Measurements from ENCODE around the gene CNTNAP1.
"Not testable (repeated sequence)": the region's sequence is repeated elsewhere in the genome, so short reads cannot be mapped to it uniquely, and the experiment has no call there.

The CNTNAP1 gene

DNA sequence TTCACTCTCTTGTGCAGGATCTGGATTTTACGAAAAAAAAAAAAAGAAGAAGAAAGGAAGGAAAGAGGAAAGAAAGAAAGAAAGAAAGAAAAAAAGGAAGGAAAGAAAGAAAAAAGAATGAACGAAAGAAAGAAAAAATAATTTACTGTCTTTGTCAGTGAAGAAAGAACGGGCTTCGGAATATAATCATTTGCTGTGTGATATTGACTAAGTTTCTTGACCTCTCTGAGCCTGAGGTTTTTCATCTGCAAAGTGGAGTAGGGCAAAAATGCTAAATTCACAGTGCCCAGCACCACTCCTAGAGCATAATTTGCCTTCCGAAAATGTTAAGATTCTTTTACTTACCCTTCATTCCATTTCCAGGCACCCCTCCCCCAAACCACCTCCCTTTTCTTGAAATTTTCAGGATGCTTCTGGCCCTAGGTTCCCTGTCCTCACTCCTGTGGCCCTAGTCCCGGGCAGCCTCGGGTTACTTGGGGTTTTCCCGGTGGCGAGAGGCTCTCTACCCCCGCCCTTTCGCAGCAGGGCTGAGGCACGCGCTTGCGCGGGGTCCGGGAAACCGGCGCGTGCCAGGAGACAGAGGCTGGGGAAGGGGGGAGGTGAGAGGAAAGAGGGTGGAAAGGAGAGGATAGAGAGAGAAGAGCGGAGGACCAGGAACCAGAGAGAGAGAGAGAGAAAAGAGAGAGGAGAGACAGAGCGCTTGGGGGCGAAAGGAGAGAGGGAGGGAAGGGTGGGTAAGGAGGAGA is at the start of gene CNTNAP1:
CNTNAP1 (plus strand) TSS at position 556 of the 746 bp plus-strand sequence. CDS start 299 bp downstream, outside the sequence.
- no peak for DNase-seq

DNA sequence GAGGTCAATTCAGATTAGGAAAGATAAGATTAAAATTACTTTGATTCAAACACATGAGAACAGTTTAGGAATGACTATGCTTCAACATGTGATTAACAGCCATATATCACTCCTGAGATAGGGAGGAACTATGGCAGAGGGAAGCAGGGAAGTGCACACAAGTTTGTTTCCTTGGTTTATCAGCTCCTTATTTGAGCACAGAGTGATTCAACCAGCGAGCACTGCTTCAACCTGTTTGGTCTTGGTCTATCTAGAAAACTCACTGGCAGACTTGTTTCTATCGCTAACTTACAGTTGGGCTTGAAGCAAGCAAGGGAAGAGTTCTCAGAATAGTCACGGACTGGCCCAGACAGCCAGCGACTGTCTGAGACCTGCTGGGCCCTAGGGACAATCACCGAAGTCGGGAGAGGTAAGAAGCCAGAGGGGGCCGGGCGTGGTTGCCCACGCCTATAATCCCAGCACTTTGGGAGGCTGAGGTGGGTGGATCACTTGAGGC is 49.3 kb upstream of the CNTNAP1 start:
- DNase-seq = no peak

DNA sequence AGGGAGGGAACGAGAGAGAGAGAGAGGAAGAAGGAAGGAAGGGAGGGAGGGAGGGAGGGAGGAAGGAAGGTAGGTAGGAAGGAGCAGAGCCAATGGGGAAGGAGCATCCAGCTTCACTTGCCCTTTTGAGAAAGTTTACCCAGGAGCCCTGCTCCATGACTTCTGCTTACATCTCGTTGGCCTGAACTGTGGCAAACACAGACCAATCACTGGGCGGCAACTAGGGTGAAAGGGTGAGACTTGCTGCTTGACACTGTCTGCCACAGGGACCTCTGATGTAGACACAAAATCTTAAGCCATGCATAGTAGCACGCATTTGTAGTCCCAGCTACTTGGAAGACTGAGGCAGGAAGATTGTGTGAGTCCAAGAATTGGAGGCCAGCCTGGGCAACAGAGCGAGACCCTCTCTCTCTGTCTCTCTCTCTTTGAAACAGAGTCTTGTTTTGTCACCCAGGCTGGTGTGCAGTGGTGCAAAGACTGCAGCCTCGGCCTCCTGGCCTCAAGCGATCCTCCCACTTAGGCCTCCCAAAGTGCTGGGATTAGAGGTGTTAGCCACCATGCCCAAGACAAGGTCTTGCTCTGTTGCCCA is 42.7 kb upstream of the CNTNAP1 start:
- DNase-seq = no peak

DNA sequence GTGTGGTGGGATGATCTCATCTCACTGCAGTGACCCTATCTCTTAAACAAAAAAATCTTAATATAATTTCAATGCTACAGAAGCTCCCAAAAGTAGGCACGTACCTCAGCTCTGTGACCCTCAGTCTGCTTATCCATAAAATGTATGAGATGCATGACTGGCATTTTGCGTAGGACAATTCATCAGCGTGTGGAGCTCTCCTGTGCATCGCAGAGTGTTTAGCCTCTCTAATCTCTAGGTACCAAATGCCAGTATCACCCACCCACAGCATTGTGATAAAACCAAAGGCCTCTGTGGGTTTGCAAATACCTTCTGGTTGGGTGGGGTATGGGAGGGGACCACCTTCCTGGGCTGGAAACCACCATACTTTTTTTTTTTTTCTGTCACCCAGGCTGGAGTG is 42.2 kb upstream of the CNTNAP1 start:
- no peak for DNase-seq

DNA sequence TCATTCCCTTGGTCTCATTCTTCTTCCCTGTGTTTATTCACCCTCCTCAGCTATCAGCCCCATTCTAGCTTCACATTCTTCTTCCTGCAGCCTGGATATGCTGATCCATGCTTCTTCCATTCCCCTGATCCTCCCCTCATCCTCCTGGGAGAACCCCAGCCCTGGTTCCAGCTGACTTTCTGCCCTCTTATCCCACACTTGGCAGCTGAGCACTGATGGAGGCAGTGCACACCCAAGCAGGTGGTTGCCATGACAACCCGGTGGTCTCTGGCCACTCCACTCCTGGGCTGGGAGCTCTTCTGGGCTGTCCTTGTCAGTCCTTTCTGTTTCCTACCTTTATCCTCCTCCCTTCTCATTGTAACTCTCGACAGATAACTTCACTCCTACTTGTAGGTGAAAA is 40.0 kb upstream of the CNTNAP1 start:
- no peak for DNase-seq

DNA sequence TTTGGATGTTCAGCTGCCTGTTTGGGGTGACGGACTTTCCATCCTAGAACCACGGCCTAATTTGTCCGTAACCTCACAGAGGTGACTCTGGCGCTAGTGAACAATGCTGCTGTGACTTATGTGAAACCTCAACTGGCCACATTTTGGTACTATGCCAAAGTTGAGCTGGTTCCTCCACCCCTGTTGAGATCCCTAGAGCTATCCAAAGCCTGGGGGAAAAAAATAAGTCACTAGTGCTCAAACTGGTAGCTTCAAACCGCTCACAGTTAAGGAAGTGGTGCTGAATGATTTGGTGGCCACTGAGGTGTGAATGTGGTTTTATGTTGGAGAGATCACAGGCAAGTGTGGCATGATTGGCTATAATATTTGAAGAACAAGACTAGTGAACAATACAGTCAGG is 34.6 kb upstream of the CNTNAP1 start:
- DNase-seq = no peak

DNA sequence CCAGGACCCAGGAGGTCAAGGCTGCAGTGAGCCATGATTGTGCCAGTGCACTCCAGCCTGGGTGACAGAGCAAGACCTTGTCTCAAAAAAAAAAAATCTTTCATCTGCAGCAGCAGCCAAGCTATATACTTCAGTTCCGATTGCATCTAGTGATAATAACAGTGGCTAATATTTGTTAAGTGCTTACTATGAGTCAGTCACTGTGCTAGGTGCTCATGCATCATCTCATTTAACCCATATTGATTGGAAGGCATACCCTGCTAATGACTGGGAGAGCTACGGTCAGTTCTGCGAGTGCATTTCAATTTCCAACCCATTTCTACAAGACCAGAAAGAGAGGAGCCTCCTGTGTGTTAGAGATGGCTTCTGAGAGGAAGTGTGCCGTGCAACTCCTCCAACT is 30.9 kb upstream of the CNTNAP1 start:
- no peak for DNase-seq

DNA sequence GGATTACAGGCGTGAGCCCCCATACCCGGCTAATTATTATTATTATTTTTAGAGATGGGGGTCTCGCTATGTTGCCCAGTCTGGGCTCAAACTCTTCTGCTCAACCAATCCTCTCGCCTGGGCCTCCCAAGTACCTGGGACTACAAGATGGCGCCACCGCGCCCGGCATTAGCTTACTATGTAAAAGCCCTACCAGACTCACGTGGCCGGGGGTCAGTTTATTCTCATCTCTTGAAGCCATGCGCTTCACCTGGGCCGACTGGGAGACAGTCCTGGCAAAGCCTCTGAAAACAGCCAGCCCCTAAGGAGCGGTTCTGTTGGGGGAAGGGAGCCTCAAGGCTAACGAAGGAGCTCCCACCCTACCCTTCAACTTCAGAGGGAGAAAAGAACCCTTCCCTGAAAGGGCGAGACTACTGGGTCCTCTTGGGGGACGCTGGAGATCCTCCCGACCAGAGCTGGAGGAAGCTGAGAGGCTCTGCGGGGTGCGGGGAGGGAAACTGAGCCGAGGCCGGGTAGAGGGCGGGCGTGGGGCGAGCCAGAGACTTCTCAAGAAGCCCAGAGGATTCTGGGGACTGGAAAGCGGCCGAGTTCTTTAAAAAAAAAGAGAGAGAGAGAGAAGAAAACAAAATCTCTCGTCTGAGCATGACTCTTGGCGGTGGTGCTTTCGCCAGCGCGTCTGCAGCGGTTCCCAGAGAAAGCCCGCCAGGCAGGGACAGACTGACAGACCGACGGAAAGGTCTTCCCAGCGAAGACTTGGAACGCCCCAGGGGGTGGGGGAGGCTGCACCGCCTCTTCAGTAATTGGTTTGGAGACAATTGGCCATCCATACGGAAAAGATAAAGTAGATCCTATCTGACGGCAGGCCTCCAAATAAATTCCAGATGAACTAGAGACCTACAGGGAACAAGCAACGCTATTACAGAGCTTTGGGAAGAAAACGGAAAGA is 28.9 kb upstream of the CNTNAP1 start:
- DNase-seq = no peak

DNA sequence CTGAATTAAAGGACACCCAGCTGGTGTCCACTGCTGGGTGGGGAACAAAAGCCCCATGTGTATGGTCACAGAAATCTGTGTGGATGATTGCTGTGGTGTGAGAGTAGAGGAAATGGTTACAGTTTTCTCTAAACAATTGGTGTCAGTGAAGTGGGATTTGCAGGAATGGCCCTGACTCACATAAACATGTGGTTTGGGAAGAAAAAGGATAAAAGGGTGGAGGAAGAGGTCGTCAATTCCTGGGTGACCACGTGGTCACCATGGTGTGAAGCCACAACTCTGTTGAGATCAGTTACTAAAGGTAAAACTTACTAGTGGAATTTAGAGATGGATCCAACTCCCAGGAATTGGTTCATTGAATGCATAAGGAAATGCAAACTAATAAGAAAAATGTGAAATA is 26.8 kb upstream of the CNTNAP1 start:
- no peak for DNase-seq

DNA sequence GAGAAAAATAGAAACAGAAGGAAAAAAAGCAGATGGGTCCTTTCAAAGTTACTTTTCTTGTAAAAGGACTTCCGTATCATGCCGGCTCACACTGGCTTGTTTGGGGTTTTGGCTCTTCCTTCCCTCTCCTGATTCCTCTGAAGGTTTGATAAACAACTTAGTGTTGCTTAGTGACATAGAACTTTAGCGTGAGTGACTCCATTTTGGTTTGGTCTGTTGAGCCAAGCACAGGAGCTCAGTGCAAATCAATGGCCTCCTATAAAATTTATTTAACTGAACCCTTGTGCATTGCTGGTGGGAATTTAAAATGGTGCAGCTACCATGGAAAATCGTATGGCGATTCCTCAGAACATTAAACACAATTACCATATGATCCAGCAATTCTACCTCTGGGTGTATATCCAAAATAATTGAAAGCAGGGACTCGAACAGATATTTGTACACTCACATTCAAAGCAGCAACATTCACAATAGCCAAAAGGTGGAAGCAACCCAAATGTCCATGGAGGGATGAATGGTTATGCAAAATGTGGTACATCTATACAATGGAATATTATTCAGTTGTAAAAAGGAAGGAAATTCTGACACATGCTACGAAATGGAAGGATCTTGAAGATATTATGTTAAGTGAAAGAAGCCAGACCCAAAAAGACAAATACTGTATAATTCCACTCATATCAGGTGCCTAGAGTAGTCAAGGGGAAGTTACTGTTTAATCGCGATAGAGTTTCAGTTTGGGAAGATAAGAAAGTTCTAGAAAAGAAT is 24.3 kb upstream of the CNTNAP1 start:
- no peak for DNase-seq

DNA sequence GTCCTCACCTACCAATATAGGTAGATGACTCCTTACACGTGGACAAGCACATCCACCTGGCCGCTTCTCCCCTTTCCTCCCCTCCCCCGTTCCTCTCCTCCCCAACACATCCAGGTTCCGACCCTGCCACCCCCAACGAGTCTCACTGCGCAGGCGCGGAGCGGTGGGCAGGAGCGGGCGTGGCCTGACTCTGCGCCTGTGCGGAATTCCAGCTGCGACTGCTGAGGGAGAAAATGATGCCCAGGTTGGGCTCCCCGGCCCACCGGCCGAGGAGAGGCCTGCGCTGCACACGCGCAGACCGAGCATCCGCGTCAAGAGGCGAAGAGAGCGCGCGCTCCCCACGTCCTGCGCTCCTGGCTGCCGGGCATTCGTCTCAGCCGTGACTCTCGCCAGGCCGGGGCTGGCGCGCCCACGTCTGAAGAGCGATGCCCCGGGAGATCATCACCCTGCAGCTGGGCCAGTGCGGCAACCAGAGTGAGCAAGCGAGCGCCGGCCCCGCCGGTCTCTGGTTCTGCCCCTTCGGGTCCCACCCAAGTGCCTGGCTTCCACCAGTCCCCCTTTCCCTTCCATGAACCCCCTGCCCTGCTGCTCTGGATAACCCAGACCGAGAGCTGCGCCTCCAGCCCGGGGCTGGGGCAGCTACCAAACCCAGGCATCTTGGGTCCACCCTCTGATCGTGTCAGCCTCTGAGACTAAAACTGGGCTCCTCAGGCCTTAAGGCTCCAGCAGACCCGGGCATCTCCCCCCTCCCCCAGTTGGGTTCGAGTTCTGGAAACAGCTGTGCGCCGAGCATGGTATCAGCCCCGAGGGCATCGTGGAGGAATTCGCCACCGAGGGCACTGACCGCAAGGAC is 23.0 kb upstream of the CNTNAP1 start, which contains the start of gene TUBG2:
TUBG2 (plus strand) TSS at position 206 of the 853 bp plus-strand sequence; CDS start at position 426, 220 bp downstream.
- peak; percentile 82 for DNase-seq

DNA sequence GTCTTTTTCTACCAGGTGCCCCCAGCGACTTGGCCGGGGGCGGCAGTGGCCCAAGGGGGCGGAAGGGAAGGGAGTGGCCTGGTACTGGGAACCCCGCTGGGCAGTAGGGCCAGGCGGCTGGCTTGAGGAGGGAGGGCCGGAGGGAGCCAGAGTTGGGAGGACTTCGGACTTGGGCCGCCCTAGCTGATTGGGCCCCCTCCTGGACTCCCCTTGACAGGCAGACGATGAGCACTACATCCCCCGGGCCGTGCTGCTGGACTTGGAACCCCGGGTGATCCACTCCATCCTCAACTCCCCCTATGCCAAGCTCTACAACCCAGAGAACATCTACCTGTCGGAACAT is 22.4 kb upstream of the CNTNAP1 start:
- DNase-seq = not testable (repeated sequence)

DNA sequence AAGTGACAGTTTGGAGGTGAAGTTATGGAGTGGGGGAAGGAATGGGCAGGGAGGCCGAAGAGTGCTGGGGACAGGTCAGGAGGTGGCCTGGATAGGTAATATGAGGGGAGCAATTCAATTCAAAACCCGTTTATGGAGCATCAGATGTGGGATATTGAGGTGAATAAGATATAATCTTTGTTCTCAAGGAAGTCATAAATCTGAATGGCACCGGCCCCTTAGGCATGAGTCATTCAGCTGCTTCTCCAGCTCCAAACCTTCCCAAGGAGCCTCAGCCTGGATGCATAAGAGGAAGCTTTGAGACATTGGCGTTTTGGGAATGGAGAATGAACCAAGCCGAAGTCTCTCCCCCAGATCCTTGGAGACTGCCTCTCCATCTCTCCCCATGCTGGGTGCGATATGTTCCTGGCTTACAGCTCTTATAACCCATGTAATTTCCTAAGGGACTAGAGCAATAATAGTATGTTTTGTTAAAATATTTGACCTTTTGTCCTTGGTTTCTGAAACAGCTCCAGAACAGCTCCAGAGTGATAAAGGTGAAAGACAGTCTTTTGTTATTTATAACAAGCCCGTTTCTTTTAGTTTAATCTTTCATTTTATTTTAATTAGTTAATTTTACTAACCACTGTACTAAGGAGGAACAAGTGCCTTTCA is 21.5 kb upstream of the CNTNAP1 start:
- DNase-seq = no peak

DNA sequence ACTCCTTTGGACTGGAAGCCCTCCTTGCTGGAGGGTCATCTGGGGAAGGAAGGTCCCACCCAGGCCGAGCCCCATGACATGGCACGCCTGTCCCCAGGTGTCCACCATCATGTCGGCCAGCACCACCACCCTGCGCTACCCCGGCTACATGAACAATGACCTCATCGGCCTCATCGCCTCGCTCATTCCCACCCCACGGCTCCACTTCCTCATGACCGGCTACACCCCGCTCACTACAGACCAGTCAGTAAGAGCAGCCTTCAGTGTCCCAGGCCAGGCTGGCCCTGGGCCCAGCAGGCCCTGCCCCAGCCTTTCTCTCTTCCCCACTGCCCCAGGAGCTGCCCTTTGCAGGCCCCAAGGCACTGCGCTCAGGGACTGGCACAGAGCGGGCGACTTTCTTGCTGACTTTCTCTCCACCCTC is 16.7 kb upstream of the CNTNAP1 start:
- no peak for DNase-seq

DNA sequence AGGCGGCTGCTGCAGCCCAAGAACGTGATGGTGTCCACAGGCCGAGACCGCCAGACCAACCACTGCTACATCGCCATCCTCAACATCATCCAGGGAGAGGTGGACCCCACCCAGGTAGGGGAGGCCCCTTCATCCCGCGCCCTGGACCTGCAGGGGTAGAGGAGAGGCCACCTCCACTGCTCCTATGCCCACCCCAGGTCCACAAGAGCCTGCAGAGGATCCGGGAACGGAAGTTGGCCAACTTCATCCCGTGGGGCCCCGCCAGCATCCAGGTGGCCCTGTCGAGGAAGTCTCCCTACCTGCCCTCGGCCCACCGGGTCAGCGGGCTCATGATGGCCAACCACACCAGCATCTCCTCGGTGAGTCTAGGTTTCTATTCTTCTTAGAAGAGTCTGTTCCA is 16.2 kb upstream of the CNTNAP1 start:
- DNase-seq = not testable (repeated sequence)

DNA sequence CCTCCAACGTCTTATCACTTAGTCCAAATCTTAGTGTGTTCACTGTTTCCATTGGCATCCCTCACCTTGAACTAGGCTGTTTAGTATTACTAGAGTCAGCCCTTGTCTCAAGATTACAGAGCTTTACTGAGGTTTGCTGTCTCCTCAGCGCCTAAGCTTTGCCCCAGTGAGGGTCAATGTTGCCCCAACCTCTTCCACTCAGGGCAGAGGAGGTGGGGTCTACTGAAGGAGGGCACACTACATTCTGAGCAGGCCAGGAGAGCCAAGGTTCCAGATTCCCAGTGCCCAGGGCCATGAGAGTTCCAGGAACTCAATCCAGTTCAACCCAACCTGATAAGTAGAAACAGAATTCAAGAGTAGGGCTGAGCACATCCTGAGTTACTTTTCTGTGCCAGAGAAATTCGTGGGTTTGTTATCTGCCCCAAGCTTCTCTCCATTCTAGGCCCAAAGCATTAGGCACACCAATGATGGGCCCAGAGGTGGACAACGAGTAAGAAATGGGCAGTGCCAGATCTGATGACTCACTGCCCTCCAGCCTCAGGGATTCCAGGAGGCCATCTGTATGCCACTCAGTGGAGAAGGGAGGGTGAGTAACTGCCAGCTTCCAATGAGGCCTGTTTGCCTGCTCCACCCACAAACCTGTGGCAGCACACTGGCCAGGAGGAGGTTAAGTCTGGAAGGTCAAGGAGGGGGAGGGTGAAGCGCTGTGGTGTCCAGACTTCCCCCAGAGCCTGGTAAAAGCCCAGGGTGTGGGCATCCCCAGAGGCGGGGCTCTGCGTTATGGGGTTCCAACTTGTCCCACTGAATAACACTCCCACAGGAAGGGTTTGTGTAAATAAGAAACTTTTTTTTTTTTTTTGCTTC is 15.0 kb upstream of the CNTNAP1 start:
- no peak for DNase-seq

DNA sequence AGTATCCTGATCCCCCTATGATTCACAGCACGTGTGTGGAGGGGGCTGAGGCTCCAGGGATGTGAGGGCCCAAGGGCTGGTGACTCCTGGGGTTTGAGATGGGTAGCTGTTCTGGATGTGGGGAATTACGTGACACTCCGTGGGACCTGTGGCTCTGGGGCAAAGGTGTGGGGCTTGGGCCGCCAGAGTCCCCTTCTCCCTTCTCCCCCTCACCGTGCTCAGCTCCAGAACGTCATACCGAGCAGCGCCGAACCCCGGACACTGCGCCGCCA is 12.7 kb upstream of the CNTNAP1 start:
- DNase-seq = no peak

DNA sequence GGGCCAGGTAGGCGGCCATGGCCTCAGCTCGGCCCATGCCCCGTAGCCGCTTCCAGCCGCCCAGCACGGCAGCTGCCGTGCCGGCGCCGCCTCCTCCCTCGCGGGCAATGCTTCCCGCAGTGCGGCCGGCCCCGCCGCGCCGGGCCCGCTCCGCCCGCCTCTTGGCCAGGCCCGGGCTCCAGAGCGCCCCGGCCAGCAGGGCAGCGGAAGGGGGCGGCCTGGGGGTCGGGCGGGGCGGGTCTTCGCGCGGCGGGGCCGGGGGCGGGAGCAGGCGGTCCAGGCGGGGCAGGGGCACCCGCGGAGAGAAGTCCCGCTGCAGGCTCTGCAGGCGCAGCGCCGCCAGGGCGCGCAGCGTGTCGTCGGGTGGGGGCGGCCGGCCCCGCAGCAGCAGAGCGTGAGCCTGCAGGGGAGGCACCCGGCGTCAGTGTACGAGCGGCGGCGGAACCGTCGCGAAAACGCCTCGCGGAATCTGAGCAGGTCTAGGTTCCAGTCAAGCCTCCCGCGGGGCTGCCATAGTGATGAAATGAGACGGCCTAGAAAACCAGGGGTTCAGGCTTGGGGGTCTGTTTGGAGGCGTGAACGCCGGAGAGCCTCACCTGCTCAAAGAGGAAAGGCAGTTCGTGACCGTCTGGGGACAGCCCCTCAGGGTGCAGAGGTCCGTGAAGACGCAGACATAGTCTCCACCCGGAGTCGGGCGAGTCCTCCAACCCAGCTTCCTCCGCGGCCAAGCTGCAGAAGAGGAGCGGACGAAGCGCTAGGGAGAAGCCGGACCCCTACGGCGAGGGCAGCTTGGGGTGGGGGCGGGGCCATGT is 12.1 kb upstream of the CNTNAP1 start:
- peak; percentile 64 for DNase-seq

Measured in activated naive CD4-positive, alpha-beta T cell treated with anti-CD3 and anti-CD28 coated beads, Interleukin-2, amount 50 U/mL, for 16 hours (primary cell).